IMR-90 (cell line): ENCODE results near the gene TMA7. TPM values are rescaled to one million over a fixed set of nuclear protein-coding genes. Genes with fewer than 3 reads are reported as not detected.

Source experiments
- ATAC-seq: fragments of 200-7000 bp; cut with Tn5 transposase; 2 replicates; pipeline ENCODE4 v1.9.1; 2020; ENCODE audit warnings: low read depth, mild to moderate bottlenecking, moderate library complexity
- BruUV-seq: library from RNA; stranded (reverse); fragments of 400-500 nt; replicated peaks from 2 replicates; lab custom pipeline; 2021; lab: Mats Ljungman, UMichigan
- CTCF ChIA-PET: fragments of 300-600 bp; formaldehyde crosslinking; extraction: SDS; loops from one replicate; lab custom pipeline; 2021; ENCODE audit warnings: antibody characterized with exemption; lab: Yijun Ruan, JAX
- POLR2A ChIA-PET: fragments of 300-600 bp; sonication (Branson Sonifier 250); formaldehyde crosslinking; loops from one replicate; lab custom pipeline; 2022; ENCODE audit warnings: antibody characterized with exemption; ENCODE audit not compliant: unreplicated experiment; lab: Charles Lee
- DNase-seq: peaks from one replicate; pipeline ENCODE4 v3.0.0; 2013
- H2AFZ ChIP-seq: replicated peaks from 2 replicates; pipeline ENCODE3; 2013; ENCODE audit warnings: low read length, mild to moderate bottlenecking; ENCODE audit not compliant: poor library complexity
- H2AK5ac ChIP-seq: 2 replicates; pipeline ENCODE4 v1.6.1; 2013; ENCODE audit warnings: low read depth, low read length, inconsistent platforms
- H2AK9ac ChIP-seq: replicated peaks from 2 replicates; pipeline ENCODE3; 2013; ENCODE audit warnings: mild to moderate bottlenecking, low read depth, low read length, moderate library complexity; ENCODE audit not compliant: poor library complexity
- H2BK120ac ChIP-seq: 2 replicates; pipeline ENCODE4 v1.6.1; 2013; ENCODE audit warnings: low read depth, low read length, inconsistent platforms
- H2BK15ac ChIP-seq: 3 replicates; pipeline ENCODE4 v1.6.1; 2013; ENCODE audit warnings: low read depth, low read length, inconsistent platforms
- H2BK20ac ChIP-seq: 2 replicates; pipeline ENCODE4 v1.6.1; 2013; ENCODE audit warnings: low read depth, mild to moderate bottlenecking, inconsistent platforms, low read length, moderate library complexity
- H2BK5ac ChIP-seq: 2 replicates; pipeline ENCODE4 v1.6.1; 2013; ENCODE audit warnings: mild to moderate bottlenecking, low read depth, low read length, inconsistent platforms; ENCODE audit not compliant: poor library complexity, severe bottlenecking
- H3K14ac ChIP-seq: replicated peaks from 2 replicates; pipeline ENCODE4 v1.6.1; 2013; ENCODE audit warnings: low read depth, low read length, inconsistent platforms
- H3K18ac ChIP-seq: 2 replicates; pipeline ENCODE4 v1.6.1; 2013; ENCODE audit warnings: low read depth, low read length, control low read depth
- H3K23ac ChIP-seq: 2 replicates; pipeline ENCODE4 v1.6.1; 2013; ENCODE audit warnings: low read depth, low read length, inconsistent platforms
- H3K27ac ChIP-seq: 2 replicates; pipeline ENCODE4 v1.5.1; 2013; ENCODE audit warnings: mild to moderate bottlenecking, control low read depth, low read length; ENCODE audit not compliant: insufficient read depth
- H3K27me3 ChIP-seq: 2 replicates; pipeline ENCODE4 v1.6.1; 2013; ENCODE audit warnings: low read length; ENCODE audit not compliant: control insufficient read depth, insufficient read depth
- H3K36me3 ChIP-seq: 2 replicates; pipeline ENCODE4 v1.6.1; 2013; ENCODE audit warnings: low read length, mixed read lengths; ENCODE audit not compliant: control insufficient read depth, insufficient read depth
- H3K4ac ChIP-seq: 2 replicates; pipeline ENCODE4 v1.6.1; 2013; ENCODE audit warnings: low read depth, low read length, inconsistent platforms
- H3K4me1 ChIP-seq: 2 replicates; pipeline ENCODE4 v1.6.1; 2013; ENCODE audit warnings: low read length, mixed read lengths; ENCODE audit not compliant: control insufficient read depth, insufficient read depth
- H3K4me2 ChIP-seq: 2 replicates; pipeline ENCODE4 v1.6.1; 2013; ENCODE audit warnings: low read depth, mild to moderate bottlenecking, control low read depth, low read length, moderate library complexity
- H3K4me3 ChIP-seq: 2 replicates; pipeline ENCODE4 v1.5.1; 2013; ENCODE audit warnings: low read depth, mild to moderate bottlenecking, control low read depth, low read length, moderate library complexity; ENCODE audit not compliant: insufficient read depth
- H3K56ac ChIP-seq: 2 replicates; pipeline ENCODE4 v1.6.1; 2013; ENCODE audit warnings: low read length, inconsistent platforms; ENCODE audit not compliant: insufficient read depth; ENCODE audit errors: extremely low read depth
- H3K79me1 ChIP-seq, 2 experiments: 2 replicates each; pipeline ENCODE4 v1.6.1; 2013; ENCODE audit warnings: low read length in 2 of 2, inconsistent platforms in 1 of 2, low read depth in 1 of 2
- H3K9ac ChIP-seq: 2 replicates; pipeline ENCODE4 v1.6.1; 2013; ENCODE audit warnings: low read depth, low read length, control low read depth
- H3K9me1 ChIP-seq: 2 replicates; pipeline ENCODE4 v1.6.1; 2013; ENCODE audit warnings: low read length, inconsistent platforms; ENCODE audit not compliant: insufficient read depth
- H3K9me3 ChIP-seq: 2 replicates; pipeline ENCODE4 v1.6.1; 2013; ENCODE audit warnings: low read length; ENCODE audit not compliant: control insufficient read depth, insufficient read depth
- H4K20me1 ChIP-seq: 2 replicates; pipeline ENCODE4 v1.6.1; 2013; ENCODE audit warnings: low read length, inconsistent platforms; ENCODE audit not compliant: insufficient read depth
- H4K5ac ChIP-seq: 2 replicates; pipeline ENCODE4 v1.6.1; 2013; ENCODE audit warnings: mild to moderate bottlenecking, low read depth, low read length, control low read depth
- H4K8ac ChIP-seq, 2 experiments: 2 replicates each; pipeline ENCODE4 v1.6.1; 2013; ENCODE audit warnings: low read depth in 2 of 2, low read length in 2 of 2, control low read depth in 1 of 2, inconsistent platforms in 1 of 2
- H4K91ac ChIP-seq: 2 replicates; pipeline ENCODE4 v1.6.1; 2013; ENCODE audit warnings: low read depth, low read length, inconsistent platforms; ENCODE audit not compliant: insufficient read depth
- BHLHE40 ChIP-seq: fragments of 150-350 bp; IDR thresholded peaks from 2 replicates; pipeline ENCODE4 v1.6.1; 2016; ENCODE audit warnings: mild to moderate bottlenecking, low read depth, low read length
- CEBPB ChIP-seq: IDR thresholded peaks from 2 replicates; pipeline ENCODE4 v1.6.1; 2012; ENCODE audit warnings: low read depth, low read length, improper control_type of control experiment
- CHD1 ChIP-seq: IDR thresholded peaks from 2 replicates; pipeline ENCODE4 v1.6.1; 2012; ENCODE audit warnings: low read depth, low read length, improper control_type of control experiment
- CTCF ChIP-seq: conservative IDR thresholded peaks from 2 replicates; pipeline ENCODE4 v1.5.1; 2012; ENCODE audit warnings: mild to moderate bottlenecking, low read depth, low read length, improper control_type of control experiment
- ELK1 ChIP-seq: fragments of 150-350 bp; IDR thresholded peaks from 2 replicates; pipeline ENCODE4 v1.6.1; 2016; ENCODE audit warnings: low read depth, mild to moderate bottlenecking, low read length, moderate library complexity, borderline replicate concordance
- FOS ChIP-seq: fragments of 150-350 bp; IDR thresholded peaks from 2 replicates; pipeline ENCODE4 v1.6.1; 2016; ENCODE audit warnings: low read depth, low read length
- MAFK ChIP-seq: IDR thresholded peaks from 2 replicates; pipeline ENCODE4 v1.6.1; 2012; ENCODE audit warnings: low read depth, low read length, improper control_type of control experiment
- MAZ ChIP-seq: IDR thresholded peaks from 2 replicates; pipeline ENCODE4 v1.6.1; 2012; ENCODE audit warnings: low read depth, mild to moderate bottlenecking, low read length, improper control_type of control experiment, moderate library complexity, borderline replicate concordance
- MXI1 ChIP-seq: IDR thresholded peaks from 2 replicates; pipeline ENCODE4 v1.6.1; 2012; ENCODE audit warnings: low read depth, mild to moderate bottlenecking, low read length, moderate library complexity, borderline replicate concordance
- NFE2L2 ChIP-seq: fragments of 150-350 bp; IDR thresholded peaks from 2 replicates; pipeline ENCODE4 v1.6.1; 2016; ENCODE audit warnings: low read depth, mild to moderate bottlenecking, low read length
- POLR2A ChIP-seq: IDR thresholded peaks from 2 replicates; pipeline ENCODE4 v1.6.1; 2012; ENCODE audit warnings: mild to moderate bottlenecking, low read depth, low read length
- RAD21 ChIP-seq: IDR thresholded peaks from 2 replicates; pipeline ENCODE4 v1.6.1; 2012; ENCODE audit warnings: low read length, improper control_type of control experiment
- RCOR1 ChIP-seq: IDR thresholded peaks from 2 replicates; pipeline ENCODE4 v1.6.1; 2012; ENCODE audit warnings: mild to moderate bottlenecking, low read length, improper control_type of control experiment; ENCODE audit not compliant: insufficient replicate concordance
- SMC3 ChIP-seq: fragments of 150-350 bp; IDR thresholded peaks from 2 replicates; pipeline ENCODE4 v1.6.1; 2016; ENCODE audit warnings: low read depth, mild to moderate bottlenecking, antibody characterized with exemption, low read length, moderate library complexity
- USF2 ChIP-seq: fragments of 150-350 bp; IDR thresholded peaks from 2 replicates; pipeline ENCODE4 v1.6.1; 2017; ENCODE audit warnings: mild to moderate bottlenecking, antibody characterized with exemption, low read length, low read depth
- WGBS, 2 experiments: methylation state at CpG; one replicate each; pipeline versions ENCODE4 v1.1.5 to v1.1.7; 2013; ENCODE audit warnings: missing lambda C conversion rate in 2 of 2; ENCODE audit not compliant: insufficient read length in 1 of 2; ENCODE audit errors: extremely low coverage in 2 of 2; 5-methylcytosine and 5-hydroxymethylcytosine counted together
- dilution Hi-C: fragments of 300-500 bp; cut with HindIII; formaldehyde crosslinking; loops from one replicate; pipeline ENCODE4 v1.14.3; 2018; ENCODE audit warnings: low sequenced_read_pairs; ENCODE audit not compliant: unreplicated experiment
- in situ Hi-C: fragments of 300-500 bp; cut with MboI; formaldehyde crosslinking; loops from 3 replicates; pipeline ENCODE4 v1.14.3; 2019; ENCODE audit warnings: low sequenced_read_pairs, inconsistent platforms, mixed read lengths
- intact Hi-C: fragments of 100-400 bp; cut with micrococcal nuclease; formaldehyde crosslinking; loops from 2 replicates; pipeline ENCODE4 v1.10.0; 2022
- polyA plus RNA-seq, 3 experiments: library from polyadenylated mRNA; depleted of rRNA; stranded (reverse); fragments of >200 nt; gene quantifications; 2 replicates each; pipeline ENCODE4 v1.2.3, GENCODE V29; 2012; ENCODE audit warnings: low replicate concordance in 1 of 3
- total RNA-seq: library from RNA; depleted of rRNA; stranded (reverse); fragments of >200 nt; gene quantifications from 2 replicates; pipeline ENCODE4 v1.2.3, GENCODE V29; 2012

Gene TMA7
- total and polyA plus RNA-seq, 2 of the 4 experiments (the other 2 are of a cell fraction) = 81.9 to 240 TPM

- no peak overlapping the region for H3K18ac ChIP-seq
- WGBS, 2 experiments = 94% methylated on average over 6 of the region's 11 CpGs; no CpG with 5 or more reads in 1 of the 2 experiments
- in situ Hi-C loops (no loop called here), dilution Hi-C loops (no loop called here), intact Hi-C loops (no loop called here)
- H3K56ac ChIP-seq = no peak overlapping the region
- H4K20me1 ChIP-seq = no peaks in the 10 kb centered on the region
- ATAC-seq (no peak), DNase-seq (no peak)
- ChIA-PET CTCF (interaction anchor here (4.8 kb wide), 1 partner anchor 37 kb away, joined by 65 read pairs; no protein-coding TSS in a partner anchor), POLR2A (no interaction called here)
- no peak overlapping the region for H2BK5ac ChIP-seq
- peak overlapping the region; percentile 48 for H2AK9ac ChIP-seq
- no peak overlapping the region for H2BK20ac ChIP-seq
- H3K27ac ChIP-seq = no peak overlapping the region
- H2AK5ac ChIP-seq = no peak overlapping the region
- H3K9ac ChIP-seq = no peak overlapping the region
- no peak overlapping the region for H3K4ac ChIP-seq
- peaks cover 4% of the 10 kb centered on the region; the same call in 1 of the 2 replicates for H3K36me3 ChIP-seq
- peaks cover 7% of the 10 kb centered on the region for H3K4me1 ChIP-seq
- H3K14ac ChIP-seq = no peak overlapping the region
- H3K23ac ChIP-seq = no peak overlapping the region
- no peak overlapping the region for H2BK120ac ChIP-seq
- H3K79me1 ChIP-seq = no peaks in the 10 kb centered on the region
- H3K4me2 ChIP-seq = no peak overlapping the region
- H2AFZ ChIP-seq = no peak overlapping the region
- no TSS peak for BruUV-seq
- no peaks in the 10 kb centered on the region for H3K9me3 ChIP-seq
- H4K91ac ChIP-seq = no peak overlapping the region
- TF ChIP-seq MAZ = no peak
- no peak for TF ChIP-seq ELK1
- TF ChIP-seq CEBPB = no peak
- no peak for TF ChIP-seq RAD21
- no peak for TF ChIP-seq MXI1
- TF ChIP-seq USF2 = no peak
- TF ChIP-seq NFE2L2 = no peak
- TF ChIP-seq SMC3 = no peak
- TF ChIP-seq BHLHE40 = no peak
- TF ChIP-seq RCOR1 = no peak
- TF ChIP-seq CTCF = no peak
- no peak for TF ChIP-seq MAFK
- no peak for TF ChIP-seq FOS
- no peak for TF ChIP-seq POLR2A
- no peak for TF ChIP-seq CHD1
- H4K8ac ChIP-seq = no peak overlapping the region
- peaks cover 7% of the 10 kb centered on the region; the same call in 1 of the 2 replicates for H3K9me1 ChIP-seq
- H2BK15ac ChIP-seq = no peak overlapping the region
- H3K27me3 ChIP-seq = peaks cover 11% of the 10 kb centered on the region
- no peak overlapping the region for H3K4me3 ChIP-seq
- no peak overlapping the region for H4K5ac ChIP-seq
Observed at GRCh38 chr3:48398701-48399386, 41.2 kb upstream of the TMA7 start.
